Ishikawa (cell line): ENCODE measurements around the gene RAI2.

Source experiments
- CREB1 ChIP-seq: IDR thresholded peaks from 2 replicates; pipeline ENCODE4 v1.6.1; 2012; ENCODE audit warnings: low read depth
- EP300 ChIP-seq: IDR thresholded peaks from 2 replicates; pipeline ENCODE4 v1.6.1; 2012; ENCODE audit warnings: borderline replicate concordance
- MAX ChIP-seq: IDR thresholded peaks from 2 replicates; pipeline ENCODE4 v1.6.1; 2012
- REST ChIP-seq: IDR thresholded peaks from 2 replicates; pipeline ENCODE4 v1.6.1; 2012; ENCODE audit warnings: low read depth, mild to moderate bottlenecking
- TEAD4 ChIP-seq: IDR thresholded peaks from 2 replicates; pipeline ENCODE4 v1.6.1; 2012

DNA sequence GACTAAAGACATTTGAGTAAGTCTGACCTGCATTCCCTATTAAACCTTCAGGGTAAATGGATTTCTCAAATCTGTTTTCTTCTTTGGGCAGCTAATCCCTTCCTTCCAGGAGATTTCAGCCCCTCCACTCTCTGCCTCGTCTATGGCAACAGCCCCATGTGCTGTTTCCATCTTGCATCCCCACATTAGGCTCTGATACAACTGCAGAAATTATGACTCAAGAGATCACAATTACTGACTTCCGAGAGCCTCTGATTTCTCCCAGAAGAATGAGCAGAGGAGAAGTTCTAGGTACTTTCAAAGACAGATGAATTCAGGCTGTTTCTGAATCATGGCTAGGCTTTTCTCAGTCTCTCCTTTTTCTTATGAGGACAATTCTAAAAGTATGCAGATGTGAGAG, 38.7 kb downstream of the RAI2 start:
- TF ChIP-seq REST (no peak), MAX (no peak), CREB1 (no peak), TEAD4 (no peak), EP300 (no peak)
